ENCODE measurements around the gene KLHL7. TPM values are rescaled to one million over a fixed set of nuclear protein-coding genes. Genes with fewer than 3 reads are reported as not detected.
"Not testable (repeated sequence)": the region's sequence is repeated elsewhere in the genome, so short reads cannot be mapped to it uniquely, and the experiment has no call there.

The KLHL7 gene
- total RNA-seq, 2 experiments from 2014 or later = 14.3 to 19.6 TPM

- H3K27me3 ChIP-seq (ENCODE audit: control insufficient read depth in 1 of 2, insufficient read depth in 2 of 2, low read length in 2 of 2) = no peaks in the 10 kb centered on the region
- H3K4me1 ChIP-seq (ENCODE audit: insufficient read depth, low read length) = no peaks in the 10 kb centered on the region
- H3K27ac Mint-ChIP-seq = no peak overlapping the region
- no peak overlapping the region for H3K4me3 ChIP-seq (ENCODE audit: low read length)
- CTCF ChIA-PET = interaction anchor here (0.5 kb wide), 1 partner anchor 10 kb away, joined by 3 read pairs; no protein-coding TSS in a partner anchor
- peaks cover 29% of the 10 kb centered on the region for H3K36me3 ChIP-seq (ENCODE audit: insufficient read depth, low read length)
- H3K27me3 Mint-ChIP-seq = no peaks in the 10 kb centered on the region
- POLR2A ChIA-PET = no interaction called here
- no peaks in the 10 kb centered on the region for H3K9me3 ChIP-seq (ENCODE audit: control insufficient read depth in 1 of 2, insufficient read depth in 1 of 2, low read length in 2 of 2)
- no peak overlapping the region for H3K4me3 Mint-ChIP-seq
- H3K4me1 Mint-ChIP-seq (ENCODE audit: low read depth) = no peaks in the 10 kb centered on the region
- no peak overlapping the region for H3K27ac ChIP-seq (ENCODE audit: low read depth in 1 of 2, low read length in 2 of 2)
- ATAC-seq (ENCODE audit: poor library complexity) = no peak
- DNase-seq = no peak
- H3K36me3 Mint-ChIP-seq (ENCODE audit: low read depth) = peaks cover 64% of the 10 kb centered on the region
- no peak for TF ChIP-seq CTCF (IDR thresholded peaks at IDR 0.05)
- peaks cover 3% of the 10 kb centered on the region for H3K9me3 Mint-ChIP-seq
- intact Hi-C loops (cut with DNase I, micrococcal nuclease) = loop anchor here in 1 of 2 experiments (10.0 kb wide), 1 partner anchor 536 kb away; no protein-coding TSS in a partner anchor
Observed at GRCh38 chr7:23129036-23129435, 23.5 kb downstream of the KLHL7 start.

- H3K36me3 Mint-ChIP-seq (ENCODE audit: low read depth) = peaks cover 39% of the 10 kb centered on the region
- H3K4me3 Mint-ChIP-seq; H3K36me3 ChIP-seq (ENCODE audit: insufficient read depth, low read length); ATAC-seq (ENCODE audit: poor library complexity); H3K4me1 ChIP-seq (ENCODE audit: insufficient read depth, low read length); H3K9me3 Mint-ChIP-seq; H3K9me3 ChIP-seq (ENCODE audit: control insufficient read depth in 1 of 2, insufficient read depth in 1 of 2, low read length in 2 of 2); H3K27me3 Mint-ChIP-seq; H3K4me3 ChIP-seq (ENCODE audit: low read length); H3K27ac Mint-ChIP-seq; H3K4me1 Mint-ChIP-seq (ENCODE audit: low read depth); CTCF ChIA-PET; POLR2A ChIA-PET; H3K27me3 ChIP-seq (ENCODE audit: control insufficient read depth in 1 of 2, insufficient read depth in 2 of 2, low read length in 2 of 2); H3K27ac ChIP-seq (ENCODE audit: low read depth in 1 of 2, low read length in 2 of 2); intact Hi-C loops (cut with DNase I, micrococcal nuclease); DNase-seq: not testable (repeated sequence)
Observed at GRCh38 chr7:23131799-23132198, 26.2 kb downstream of the KLHL7 start.

GRCh38 chr7:23133797-23134196 lies 28.2 kb downstream of the KLHL7 start:
- Histone ChIP-seq H3K27ac (ENCODE audit: low read depth in 1 of 2, low read length in 2 of 2) (no peak overlapping the region), H3K4me3 (ENCODE audit: low read length) (no peak overlapping the region), H3K27me3 (ENCODE audit: control insufficient read depth in 1 of 2, insufficient read depth in 2 of 2, low read length in 2 of 2) (no peaks in the 10 kb centered on the region), H3K9me3 (ENCODE audit: control insufficient read depth in 1 of 2, insufficient read depth in 1 of 2, low read length in 2 of 2) (no peaks in the 10 kb centered on the region), H3K4me1 (ENCODE audit: insufficient read depth, low read length) (no peaks in the 10 kb centered on the region), H3K36me3 (ENCODE audit: insufficient read depth, low read length) (peaks cover 5% of the 10 kb centered on the region)
- Mint-ChIP-seq H3K36me3 (ENCODE audit: low read depth) (peaks cover 19% of the 10 kb centered on the region), H3K27me3 (no peaks in the 10 kb centered on the region), H3K27ac (no peak overlapping the region), H3K4me3 (no peak overlapping the region), H3K9me3 (peaks cover 3% of the 10 kb centered on the region), H3K4me1 (ENCODE audit: low read depth) (no peaks in the 10 kb centered on the region)
- DNase-seq (no peak), ATAC-seq (ENCODE audit: poor library complexity) (no peak)
- intact Hi-C loops (cut with DNase I, micrococcal nuclease) = no loop called here
- TF ChIP-seq CTCF (IDR thresholded peaks at IDR 0.05) = no peak
- ChIA-PET POLR2A (no interaction called here), CTCF (no interaction called here)

GRCh38 chr7:23135755-23136154 lies 30.2 kb downstream of the KLHL7 start:
- no peak for TF ChIP-seq CTCF (IDR thresholded peaks at IDR 0.05)
- ChIA-PET CTCF (interaction anchor here (1.4 kb wide), 1 partner anchor 16 kb away, joined by 3 read pairs; no protein-coding TSS in a partner anchor), POLR2A (no interaction called here)
- Mint-ChIP-seq H3K9me3 (peaks cover 3% of the 10 kb centered on the region), H3K4me3 (no peak overlapping the region), H3K27me3 (no peaks in the 10 kb centered on the region), H3K36me3 (ENCODE audit: low read depth) (peaks cover 11% of the 10 kb centered on the region), H3K27ac (no peak overlapping the region), H3K4me1 (ENCODE audit: low read depth) (no peaks in the 10 kb centered on the region)
- Histone ChIP-seq H3K36me3 (ENCODE audit: insufficient read depth, low read length) (no peaks in the 10 kb centered on the region), H3K27me3 (ENCODE audit: control insufficient read depth in 1 of 2, insufficient read depth in 2 of 2, low read length in 2 of 2) (no peaks in the 10 kb centered on the region), H3K4me1 (ENCODE audit: insufficient read depth, low read length) (no peaks in the 10 kb centered on the region), H3K9me3 (ENCODE audit: control insufficient read depth in 1 of 2, insufficient read depth in 1 of 2, low read length in 2 of 2) (no peaks in the 10 kb centered on the region), H3K27ac (ENCODE audit: low read depth in 1 of 2, low read length in 2 of 2) (no peak overlapping the region), H3K4me3 (ENCODE audit: low read length) (no peak overlapping the region)
- DNase-seq (no peak), ATAC-seq (ENCODE audit: poor library complexity) (no peak)
- intact Hi-C loops (cut with DNase I, micrococcal nuclease) = no loop called here

Measured in CD4-positive, alpha-beta T cell (primary cell).